ENCODE measurements around the gene NHLH2. TPM values are rescaled to one million over a fixed set of nuclear protein-coding genes. Genes with fewer than 3 reads are reported as not detected.

The NHLH2 gene
- 0.02 TPM in 1 of 2 replicates, not detected in the other for total RNA-seq (2014; rRNA removed; shearing (Covaris generic))
- polyA plus RNA-seq (2014; cell fraction: nucleus; rRNA removed): 0.33 TPM in 1 of 2 replicates, not detected in the other

DNA sequence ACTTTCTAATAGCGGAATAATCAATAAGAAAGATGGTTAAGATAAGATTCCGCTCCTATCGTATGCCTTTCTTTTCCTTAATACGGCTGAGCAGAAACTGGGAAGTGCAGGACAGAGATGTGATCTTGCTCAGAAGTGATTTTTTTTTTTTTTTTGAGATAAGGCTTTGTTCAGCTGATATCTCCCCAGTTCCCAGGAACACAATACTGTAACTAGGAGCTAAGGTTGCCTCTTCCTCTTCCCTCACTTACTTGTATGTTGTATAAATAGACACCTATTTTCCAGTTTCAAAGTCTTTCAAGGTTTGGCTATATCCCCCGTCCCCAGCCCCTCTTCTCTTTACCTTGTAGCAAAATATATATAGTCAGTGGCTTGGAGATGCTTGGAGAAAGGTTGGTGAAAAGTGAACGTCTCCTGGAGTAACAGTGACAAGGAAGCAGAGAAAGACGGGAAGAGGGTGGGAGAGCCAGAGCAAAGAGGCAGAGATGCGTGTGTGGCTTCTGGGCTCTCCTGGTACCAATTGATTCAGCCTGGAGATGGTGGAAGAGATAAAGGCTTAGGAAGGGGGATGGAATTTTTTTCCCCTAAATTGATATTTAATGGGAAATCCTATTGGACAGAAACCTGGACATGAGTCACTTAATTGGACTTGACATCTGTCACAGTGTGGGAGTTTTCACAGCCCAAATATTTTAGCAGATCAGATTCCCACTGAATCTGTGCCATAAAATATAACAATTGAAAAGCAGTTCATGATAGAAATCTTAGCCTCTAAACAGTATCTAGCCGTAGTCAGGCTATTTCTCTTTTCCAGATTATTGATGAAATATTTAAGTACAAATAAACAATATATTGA, at the start of gene NHLH2:
NHLH2 (minus strand) TSS at position 522 of the 856 bp plus-strand sequence. CDS start 2,754 bp downstream, outside the sequence.
- no peak for DNase-seq (ENCODE audit: extremely low read depth, low read depth)

DNA sequence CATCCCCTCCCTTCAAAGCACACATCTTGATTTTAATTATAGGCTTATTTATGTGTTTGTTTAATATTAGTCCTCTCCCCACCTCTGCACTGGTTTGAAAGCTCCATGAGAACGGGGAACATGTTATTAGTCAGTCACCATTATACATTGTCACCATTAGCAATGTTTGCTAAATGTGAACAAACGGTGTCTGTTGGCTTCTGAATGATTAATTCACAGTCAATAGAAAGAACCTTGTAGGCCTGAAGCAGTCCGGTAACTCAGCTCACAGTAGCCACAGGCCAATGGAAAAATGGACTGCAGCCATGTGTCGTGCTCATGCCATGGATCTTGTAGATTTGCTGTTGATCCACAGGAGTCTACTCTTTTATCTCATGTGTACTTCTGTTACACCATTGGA, 49.7 kb upstream of the NHLH2 start:
- no peak for DNase-seq (ENCODE audit: extremely low read depth, low read depth)

DNA sequence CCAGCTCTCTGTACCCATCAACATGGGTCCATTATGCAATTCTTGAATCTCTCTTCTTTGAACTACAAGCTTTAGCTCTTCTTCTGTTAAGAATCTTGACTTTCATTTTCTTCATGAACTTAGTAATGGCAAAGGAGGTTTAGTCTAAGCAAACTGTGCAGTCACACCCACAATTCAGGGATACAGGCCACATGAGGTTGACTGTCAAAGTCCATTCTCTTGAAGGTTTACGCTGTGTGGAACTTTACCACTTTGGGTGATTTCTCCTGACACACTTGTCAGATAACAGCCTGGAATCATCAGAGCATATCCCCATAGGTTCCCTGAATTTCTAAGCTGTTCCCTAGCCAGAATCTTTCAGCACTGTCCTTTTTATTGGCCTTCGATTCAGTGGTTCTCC, 48.0 kb upstream of the NHLH2 start:
- no peak for DNase-seq (ENCODE audit: extremely low read depth, low read depth)

DNA sequence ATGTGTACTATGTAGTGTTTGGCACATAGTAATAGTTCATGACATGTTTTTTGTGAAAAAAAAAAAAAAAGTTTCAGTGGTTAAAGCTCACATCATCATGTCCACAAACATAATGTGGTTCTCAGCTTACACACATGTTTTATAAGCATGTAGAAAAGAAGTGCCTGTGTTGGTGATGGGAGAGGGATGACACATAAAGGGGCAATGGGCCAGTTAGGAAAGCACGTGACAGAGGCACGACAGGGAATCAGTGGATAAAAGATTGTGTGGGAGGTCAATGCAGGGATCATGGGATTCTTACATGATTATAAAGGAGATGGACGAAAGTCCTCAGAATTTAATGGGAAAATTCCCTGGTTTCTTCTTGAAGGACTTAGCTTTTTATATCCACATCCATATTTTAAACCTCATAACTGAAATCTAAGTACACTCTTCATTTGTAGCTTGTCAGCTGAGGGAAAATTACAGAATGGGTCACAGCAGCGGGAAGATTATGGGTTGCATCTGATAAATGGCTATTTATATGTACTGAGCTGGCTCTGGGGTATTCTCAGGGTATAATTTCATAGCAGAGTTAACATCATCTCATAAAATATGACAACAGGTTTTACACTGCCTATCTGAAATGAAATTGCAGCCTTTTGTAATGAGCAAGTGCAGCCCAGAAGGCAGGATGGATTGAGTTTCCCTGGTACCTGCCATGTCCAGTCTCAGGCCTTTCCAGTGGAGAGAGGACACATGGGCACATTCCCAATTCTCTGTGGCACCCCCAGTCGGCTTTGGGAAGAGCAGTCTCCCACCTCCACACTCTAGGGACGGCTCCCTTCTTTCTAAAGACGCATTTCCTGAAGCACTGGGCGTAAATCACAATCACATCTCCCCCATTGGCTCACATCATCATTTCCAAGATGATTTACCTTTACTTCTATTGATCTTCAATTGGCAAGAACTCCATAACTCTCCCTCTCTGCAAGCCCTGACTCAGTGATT, 42.3 kb upstream of the NHLH2 start:
- no peak for DNase-seq (ENCODE audit: extremely low read depth, low read depth)

DNA sequence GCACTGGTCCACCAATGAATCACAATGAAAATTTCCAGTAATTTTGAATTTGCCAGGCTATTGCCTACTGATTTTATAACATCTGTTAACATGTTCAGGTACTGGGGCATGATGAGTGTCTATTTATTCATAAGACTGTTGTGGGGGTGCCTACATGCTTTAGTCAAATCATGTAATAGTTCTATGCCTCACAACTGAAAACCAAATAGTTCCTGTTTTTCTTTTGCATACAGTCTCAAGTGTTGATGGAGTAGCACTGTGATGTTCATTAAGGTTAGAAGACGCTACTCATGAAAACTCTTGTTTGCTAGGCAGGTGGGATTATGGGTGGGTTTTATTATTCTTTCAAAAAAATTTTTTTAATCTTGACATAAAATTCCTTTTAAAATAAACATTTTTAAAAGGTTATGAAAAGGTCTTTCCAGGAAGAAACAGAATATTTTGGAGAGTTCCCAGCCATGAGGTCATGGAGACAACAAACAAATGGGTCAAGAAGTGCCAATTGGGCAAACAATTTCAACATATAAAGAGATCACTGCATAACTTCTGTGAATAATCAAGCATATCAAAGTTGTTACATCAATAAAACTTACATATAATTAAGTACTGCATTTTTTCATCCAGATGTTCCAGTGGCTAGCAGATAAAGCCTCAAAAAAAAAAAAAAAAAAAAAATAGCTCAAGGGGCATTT, 40.2 kb upstream of the NHLH2 start:
- DNase-seq (ENCODE audit: extremely low read depth, low read depth): no peak

DNA sequence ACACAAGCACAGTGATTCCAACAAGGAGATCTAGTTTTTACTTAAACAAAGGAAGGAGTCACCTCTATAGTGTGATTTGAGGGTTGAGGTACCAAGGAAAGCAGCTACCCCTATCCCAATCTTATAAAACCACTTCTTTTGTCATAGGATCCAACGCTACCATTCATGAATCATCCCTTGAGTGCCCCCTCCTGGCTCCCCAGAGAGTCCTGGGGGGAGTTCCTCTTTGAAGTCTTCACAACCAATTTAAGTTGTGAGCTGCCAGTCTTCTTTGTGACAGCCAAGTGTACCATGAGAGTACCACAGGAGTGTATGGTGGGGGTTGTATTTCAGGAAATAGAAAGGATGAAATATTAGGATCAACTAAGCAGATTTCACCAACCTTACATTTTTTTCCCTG, 39.1 kb upstream of the NHLH2 start:
- no peak for DNase-seq (ENCODE audit: extremely low read depth, low read depth)

DNA sequence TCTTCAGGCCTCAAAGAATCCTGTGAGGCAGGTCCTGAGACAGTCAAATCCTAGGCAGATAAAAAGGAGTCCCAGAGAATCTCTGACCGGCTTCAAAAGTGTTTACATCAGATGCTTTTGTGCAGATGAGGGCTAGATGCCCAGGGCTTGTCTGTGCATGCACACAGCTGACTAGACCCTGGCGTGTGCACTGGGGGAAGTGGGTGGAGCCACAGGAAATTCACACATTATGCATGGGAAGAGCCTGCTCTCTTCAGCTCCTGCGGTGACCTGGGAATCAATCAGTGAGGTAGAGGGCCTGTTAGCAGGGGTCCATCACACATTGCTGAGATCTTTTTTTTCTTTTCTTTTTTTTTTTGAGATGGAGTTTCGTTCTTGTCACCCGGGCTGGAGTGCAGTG, 36.6 kb upstream of the NHLH2 start:
- DNase-seq (ENCODE audit: extremely low read depth, low read depth): no peak

DNA sequence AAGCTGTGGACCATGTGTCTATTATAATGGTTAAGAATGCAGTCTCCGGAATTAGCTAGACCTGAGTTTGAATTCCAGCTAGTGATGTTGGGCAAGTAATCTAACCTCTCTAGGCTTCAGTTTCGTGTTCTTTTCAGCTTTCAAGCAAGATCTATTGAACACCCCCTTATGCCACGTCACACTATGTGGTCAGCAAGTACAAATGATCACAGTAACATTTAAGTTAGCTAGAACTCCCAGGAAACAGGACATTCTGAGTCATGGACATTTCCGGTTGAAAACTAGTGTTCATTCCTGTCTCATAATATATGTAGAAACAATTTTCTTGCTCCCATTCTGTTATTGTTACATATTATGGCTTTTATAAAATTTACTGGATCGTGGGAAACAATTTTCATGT, 34.0 kb upstream of the NHLH2 start:
- DNase-seq (ENCODE audit: extremely low read depth, low read depth): no peak

DNA sequence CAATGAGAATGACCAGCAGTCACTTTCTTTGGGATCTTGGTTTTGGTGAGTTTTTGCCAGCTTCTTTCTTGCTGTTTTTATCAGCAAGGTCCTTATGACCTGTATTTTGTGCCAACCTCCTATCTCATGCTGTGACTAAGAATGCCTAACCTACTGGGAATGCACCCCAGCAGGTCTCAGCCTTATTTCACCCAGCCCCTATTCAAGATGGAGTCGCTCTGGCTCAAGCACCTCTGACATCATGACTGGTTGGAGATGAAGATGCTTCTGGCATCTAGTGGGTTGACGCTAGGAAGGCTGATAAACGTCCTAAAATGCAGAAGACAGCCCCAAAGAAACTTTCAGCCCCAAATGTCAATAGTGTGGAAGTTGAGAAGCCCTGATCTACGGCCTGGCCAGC, 33.6 kb upstream of the NHLH2 start:
- DNase-seq (ENCODE audit: extremely low read depth, low read depth): no peak

DNA sequence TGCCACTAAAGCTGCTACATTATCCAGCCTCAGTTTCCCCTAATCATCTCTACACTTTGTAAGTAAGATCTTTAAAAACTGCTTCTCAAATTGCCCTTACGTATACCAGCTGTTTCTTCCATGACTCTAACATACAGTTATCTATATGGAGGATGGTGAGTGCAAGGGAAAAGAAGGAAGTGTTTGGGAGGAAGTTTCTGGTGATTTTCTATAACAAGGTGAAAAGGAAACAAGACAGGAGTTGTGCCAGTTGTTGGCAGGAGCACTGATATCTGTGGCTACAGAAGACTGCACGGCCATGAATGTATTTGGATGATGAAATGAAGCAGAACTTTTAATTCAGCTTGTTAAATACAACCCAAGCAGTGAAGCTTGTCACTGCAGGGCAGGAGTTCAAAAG, 32.3 kb upstream of the NHLH2 start:
- DNase-seq (ENCODE audit: extremely low read depth, low read depth): no peak

DNA sequence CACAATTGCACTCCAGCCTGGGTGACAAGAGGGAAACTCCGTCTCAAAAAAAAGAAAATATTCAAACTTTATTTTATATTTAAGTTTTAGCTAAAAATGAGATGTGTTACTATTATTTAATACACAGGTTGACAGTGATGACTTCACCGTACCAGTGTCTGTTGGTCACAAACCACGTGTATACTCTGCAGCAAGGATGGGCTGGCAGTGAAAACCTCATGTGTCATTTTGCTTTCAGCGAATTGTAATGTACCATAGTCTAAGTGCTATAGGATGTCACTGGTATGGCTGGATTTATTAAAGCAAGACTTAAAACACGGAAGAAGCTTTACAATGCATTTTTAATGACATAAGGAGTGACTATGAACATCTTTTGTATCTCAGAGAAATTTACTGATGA, 28.1 kb upstream of the NHLH2 start:
- no peak for DNase-seq (ENCODE audit: extremely low read depth, low read depth)

DNA sequence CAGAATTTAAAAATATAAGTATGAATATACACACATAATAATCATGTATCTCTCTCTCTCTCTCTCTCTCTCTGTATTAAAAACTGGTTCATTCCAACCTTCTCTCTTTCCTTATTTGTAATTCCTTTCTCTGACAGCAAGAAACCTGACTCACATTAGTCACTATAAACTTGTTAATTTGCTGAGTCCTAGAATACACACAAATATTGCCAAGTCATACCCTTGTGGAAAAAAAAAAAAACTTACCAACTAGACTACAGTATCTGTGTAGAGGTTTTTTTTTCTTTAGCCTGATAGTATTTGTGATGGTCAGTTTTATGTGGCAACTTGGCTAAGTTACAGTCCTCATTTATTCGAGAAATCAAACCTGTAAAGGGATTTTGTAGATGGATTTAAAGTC, 26.3 kb upstream of the NHLH2 start:
- DNase-seq (ENCODE audit: extremely low read depth, low read depth): peak; percentile 1

DNA sequence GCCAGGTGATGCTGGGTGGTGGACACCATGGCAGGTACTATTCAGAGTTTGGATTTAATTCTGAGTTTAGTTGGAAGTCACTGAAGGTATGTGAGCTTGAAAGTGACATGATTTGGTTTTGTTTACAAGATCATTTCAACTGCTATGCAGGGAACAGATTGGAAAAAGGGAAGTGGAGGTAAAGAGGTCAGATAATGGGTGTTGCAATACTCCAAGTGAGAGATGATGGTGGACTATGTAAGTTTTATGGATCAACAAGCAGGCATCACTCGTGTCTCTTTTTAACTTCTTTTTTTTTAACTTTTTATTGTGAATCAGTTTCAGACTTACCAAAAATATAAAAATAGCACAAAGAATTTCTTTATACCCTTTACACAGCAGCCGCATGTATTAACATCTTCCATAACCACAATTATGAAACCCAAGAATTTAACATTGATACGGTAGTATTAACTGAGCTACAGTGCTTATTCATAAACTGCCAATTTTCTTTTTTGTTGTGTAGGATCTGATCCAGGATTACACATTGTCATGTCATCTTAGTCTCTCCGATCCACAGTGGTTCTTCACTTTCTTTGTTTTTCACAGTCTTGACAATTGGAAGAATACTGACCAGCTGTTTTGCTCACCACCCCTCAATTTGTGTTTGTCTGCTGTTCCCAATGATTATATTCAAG, 24.9 kb upstream of the NHLH2 start:
- DNase-seq (ENCODE audit: extremely low read depth, low read depth): no peak

DNA sequence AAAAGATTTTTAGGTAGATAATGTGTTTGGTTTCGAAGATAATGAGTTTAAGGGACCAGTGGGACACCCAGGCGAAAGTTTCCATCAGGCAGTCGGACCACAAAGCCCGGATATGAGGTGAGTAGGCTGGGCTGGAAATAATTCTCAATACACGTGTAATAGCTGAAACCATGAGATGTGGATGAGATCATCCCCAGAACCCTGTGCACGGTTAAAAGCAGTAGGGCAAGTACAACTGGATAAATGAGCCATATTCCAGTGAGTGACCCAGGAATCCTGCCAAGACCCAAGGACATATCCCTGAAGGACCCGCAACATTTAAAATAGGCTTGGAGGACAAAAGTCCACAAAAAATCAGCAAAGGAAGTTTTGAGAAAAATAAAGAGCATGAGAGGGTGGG, 21.5 kb upstream of the NHLH2 start:
- no peak for DNase-seq (ENCODE audit: extremely low read depth, low read depth)

DNA sequence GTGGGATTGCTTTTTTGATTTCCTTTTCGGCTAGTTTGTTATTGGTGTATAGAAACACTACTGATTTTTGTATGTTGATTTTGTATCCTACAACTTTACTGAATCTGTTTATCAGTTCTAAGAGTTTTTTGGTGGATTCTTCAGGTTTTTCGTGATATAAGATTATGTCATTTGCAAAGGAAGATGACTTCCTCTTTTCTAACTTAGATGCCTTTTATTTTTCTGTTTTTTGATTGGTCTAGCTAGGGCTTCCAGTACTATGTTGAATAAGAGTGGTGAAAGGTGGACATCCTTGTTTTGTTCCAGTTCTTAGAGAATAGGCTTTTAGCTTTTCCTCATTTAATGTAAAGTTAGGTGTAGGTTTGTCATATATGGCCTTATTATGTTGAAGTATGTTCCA, 13.1 kb upstream of the NHLH2 start:
- no peak for DNase-seq (ENCODE audit: extremely low read depth, low read depth)

DNA sequence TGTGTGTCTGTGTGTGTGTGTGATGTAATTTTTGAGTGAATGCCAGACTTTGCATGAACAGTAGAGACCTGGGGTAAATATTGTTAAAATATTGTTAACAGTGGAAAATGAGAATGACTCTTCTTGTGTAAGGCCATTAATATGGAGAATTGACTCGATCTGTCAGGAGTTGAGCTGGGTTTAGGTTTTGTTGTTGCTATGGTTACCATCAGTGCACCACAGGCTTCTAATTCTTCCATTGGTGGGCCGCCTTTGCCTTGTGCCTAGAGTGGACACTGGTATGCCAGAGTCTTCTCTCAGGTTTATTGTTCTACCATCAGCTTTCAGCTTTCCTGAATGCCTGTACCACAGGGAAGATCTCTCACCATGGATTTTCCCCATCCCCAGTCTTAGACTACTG, 10.0 kb upstream of the NHLH2 start:
- DNase-seq (ENCODE audit: extremely low read depth, low read depth): no peak

DNA sequence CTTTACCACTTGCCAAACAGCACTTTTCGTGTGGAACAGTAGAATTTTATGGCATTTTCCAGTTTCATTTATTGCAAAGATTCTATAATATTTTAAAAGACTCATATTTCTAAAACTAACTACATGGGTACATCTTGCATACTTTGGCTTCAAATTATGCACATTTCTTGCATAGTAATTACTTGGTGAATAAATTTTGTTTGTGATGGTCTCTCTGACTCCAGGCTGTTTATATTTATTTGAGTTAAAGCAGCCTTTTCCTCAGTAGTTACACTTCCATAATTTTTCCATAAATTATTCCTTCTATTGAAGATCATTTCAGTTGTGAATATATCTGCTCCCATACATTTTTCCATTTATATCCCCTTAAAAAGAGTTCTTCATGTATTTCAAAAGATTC, 6.9 kb upstream of the NHLH2 start:
- no peak for DNase-seq (ENCODE audit: extremely low read depth, low read depth)

DNA sequence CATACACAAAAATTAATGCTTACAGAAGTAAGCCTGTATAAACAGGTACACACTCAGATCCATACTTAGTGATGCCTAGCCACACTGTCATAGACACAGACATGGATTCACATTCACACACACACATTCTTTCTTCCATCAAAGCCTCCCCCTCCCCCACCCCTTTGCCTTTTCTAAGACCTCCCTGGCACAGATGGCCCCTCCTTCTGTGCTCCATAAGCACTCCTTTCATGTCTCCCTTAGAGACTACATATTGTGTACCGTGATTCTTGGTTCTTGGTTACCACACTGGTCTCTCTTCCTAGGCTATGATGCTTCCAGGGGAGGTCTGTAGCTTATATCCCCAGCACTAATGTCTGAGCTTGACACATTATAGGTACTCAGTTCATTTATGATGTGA, 2.0 kb upstream of the NHLH2 start:
- DNase-seq (ENCODE audit: extremely low read depth, low read depth): no peak

DNA sequence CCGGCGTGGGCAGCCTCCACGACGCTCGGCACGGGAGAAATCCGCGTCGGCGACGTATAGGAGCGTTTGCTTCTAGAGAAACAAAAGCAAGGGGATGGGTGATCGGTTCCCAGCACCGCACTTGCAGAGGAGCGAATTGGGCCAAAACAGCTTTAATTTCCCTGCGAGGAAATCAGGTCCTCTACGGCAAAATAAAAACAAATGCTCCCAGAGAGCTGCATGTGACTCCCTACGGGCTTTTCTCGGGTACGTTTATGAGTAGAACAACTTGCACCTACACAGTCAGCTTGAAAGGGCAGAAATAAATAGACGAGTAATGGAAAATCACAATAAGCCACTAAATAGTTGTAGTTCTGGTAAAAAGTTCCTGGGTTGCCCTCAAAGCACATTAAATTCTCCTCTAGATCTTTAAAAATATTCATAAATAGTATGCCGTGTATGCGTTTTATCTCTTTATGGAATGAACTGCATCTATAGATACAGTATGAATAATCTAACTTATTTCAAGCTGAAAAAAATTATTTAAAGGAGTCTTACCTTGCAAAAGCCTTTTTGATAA, 1.2 kb downstream of the NHLH2 start:
- no peak for DNase-seq (ENCODE audit: extremely low read depth, low read depth)

Data from NCI-H460 (cell line).